DND-41 (cell line): ENCODE measurements around the gene DDB1.
"Not testable (repeated sequence)": the region's sequence is repeated elsewhere in the genome, so short reads cannot be mapped to it uniquely, and the experiment has no call there.

Source experiments
- ATAC-seq: fragments of 200-7000 bp; cut with Tn5 transposase; 3 replicates; pipeline ENCODE4 v1.9.1; 2021; ENCODE audit warnings: low read depth; ENCODE audit not compliant: insufficient read depth
- DNase-seq: peaks from one replicate; pipeline ENCODE4 v3.0.0-alpha.2; 2020
- H2AFZ ChIP-seq: 2 replicates; pipeline ENCODE4 v1.6.0; 2012; ENCODE audit warnings: low read depth, low read length
- H3K27ac ChIP-seq: 2 replicates; pipeline ENCODE4 v1.5.1; 2012; ENCODE audit warnings: low read length, inconsistent platforms
- H3K27me3 ChIP-seq: fragments of 200-600 bp; sonication (generic); 2 replicates; pipeline ENCODE4 v1.6.0; 2012; ENCODE audit warnings: low read length, mild to moderate bottlenecking, inconsistent platforms; ENCODE audit not compliant: insufficient read depth, poor library complexity
- H3K36me3 ChIP-seq: 2 replicates; pipeline ENCODE4 v1.5.1; 2012; ENCODE audit warnings: low read length, inconsistent platforms; ENCODE audit not compliant: insufficient read depth
- H3K4me1 ChIP-seq: 2 replicates; pipeline ENCODE4 v1.5.1; 2012; ENCODE audit warnings: mild to moderate bottlenecking, low read length; ENCODE audit not compliant: insufficient read depth
- H3K4me2 ChIP-seq: 2 replicates; pipeline ENCODE4 v1.6.0; 2012; ENCODE audit warnings: mild to moderate bottlenecking, moderate library complexity, low read length, inconsistent platforms; ENCODE audit not compliant: insufficient read depth
- H3K4me3 ChIP-seq, 2 experiments: fragments of 200-600 bp in 1 of 2; shearing (Covaris generic) in 1 of 2; 2 replicates each; pipeline ENCODE4 v1.5.1; 2012 to 2016; ENCODE audit warnings: inconsistent platforms in 2 of 2, low read length in 2 of 2, mild to moderate bottlenecking in 2 of 2, low read depth in 1 of 2, moderate library complexity in 1 of 2
- H3K79me2 ChIP-seq: 2 replicates; pipeline ENCODE4 v1.6.0; 2012; ENCODE audit warnings: low read length, inconsistent platforms; ENCODE audit not compliant: insufficient read depth
- H3K9ac ChIP-seq: 2 replicates; pipeline ENCODE4 v1.6.0; 2012; ENCODE audit warnings: low read depth, mild to moderate bottlenecking, inconsistent platforms, low read length, moderate library complexity
- H3K9me3 ChIP-seq: 2 replicates; pipeline ENCODE4 v1.5.1; 2012; ENCODE audit warnings: low read length, moderate library complexity, mild to moderate bottlenecking, inconsistent platforms; ENCODE audit not compliant: insufficient read depth, severe bottlenecking
- H4K20me1 ChIP-seq: 2 replicates; pipeline ENCODE4 v1.6.0; 2012; ENCODE audit warnings: low read length; ENCODE audit not compliant: insufficient read depth
- EZH2 ChIP-seq: IDR thresholded peaks from 3 replicates; pipeline ENCODE4 v1.6.1; 2012; ENCODE audit warnings: borderline replicate concordance, low read depth, mild to moderate bottlenecking, moderate library complexity, low read length, inconsistent platforms; ENCODE audit not compliant: severe bottlenecking
- TF ChIP-seq, protein P1 (sequence below): IDR thresholded peaks from 2 replicates; pipeline ENCODE4 v1.5.1; 2012; ENCODE audit warnings: borderline replicate concordance, low read length, moderate library complexity, mild to moderate bottlenecking; ENCODE audit not compliant: poor library complexity, severe bottlenecking; ENCODE audit errors: extremely low read depth

DDB1 gene

DNA sequence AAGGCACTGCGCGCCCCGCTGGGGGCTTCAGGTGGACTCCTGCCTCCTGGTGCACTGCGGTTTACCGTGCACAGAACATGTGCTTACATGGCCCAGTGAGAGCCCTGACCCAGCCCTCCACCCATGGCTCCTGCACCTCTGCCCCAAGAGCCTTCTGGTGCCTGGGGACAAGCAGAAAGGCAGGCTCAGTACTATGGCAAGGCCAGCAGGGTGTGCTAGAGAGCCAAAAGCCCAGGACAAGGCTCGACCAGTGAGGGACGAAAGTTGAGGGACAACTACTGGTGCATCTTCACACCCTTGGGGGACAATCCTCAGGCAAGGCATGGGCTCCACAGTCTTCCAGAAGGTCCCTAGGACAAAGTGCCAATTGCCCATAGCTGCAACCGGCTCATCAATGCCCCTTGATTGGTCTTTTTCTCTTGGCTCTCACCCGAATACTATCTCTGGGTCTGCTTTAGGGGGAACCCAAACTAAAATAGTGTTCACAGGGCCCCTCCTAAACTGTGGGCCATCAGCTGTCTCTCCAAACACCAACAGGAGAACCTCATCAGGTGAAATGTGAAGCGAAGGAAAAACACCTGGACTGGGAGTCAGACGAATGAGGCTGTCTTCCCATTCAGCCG is 78.4 kb downstream of the DDB1 start:
- no peak overlapping the region for H3K4me3 ChIP-seq
- no peak overlapping the region for H3K4me2 ChIP-seq
- no peaks in the 10 kb centered on the region for H4K20me1 ChIP-seq
- TF ChIP-seq EZH2 = no peak
- TF ChIP-seq, protein P1, sequence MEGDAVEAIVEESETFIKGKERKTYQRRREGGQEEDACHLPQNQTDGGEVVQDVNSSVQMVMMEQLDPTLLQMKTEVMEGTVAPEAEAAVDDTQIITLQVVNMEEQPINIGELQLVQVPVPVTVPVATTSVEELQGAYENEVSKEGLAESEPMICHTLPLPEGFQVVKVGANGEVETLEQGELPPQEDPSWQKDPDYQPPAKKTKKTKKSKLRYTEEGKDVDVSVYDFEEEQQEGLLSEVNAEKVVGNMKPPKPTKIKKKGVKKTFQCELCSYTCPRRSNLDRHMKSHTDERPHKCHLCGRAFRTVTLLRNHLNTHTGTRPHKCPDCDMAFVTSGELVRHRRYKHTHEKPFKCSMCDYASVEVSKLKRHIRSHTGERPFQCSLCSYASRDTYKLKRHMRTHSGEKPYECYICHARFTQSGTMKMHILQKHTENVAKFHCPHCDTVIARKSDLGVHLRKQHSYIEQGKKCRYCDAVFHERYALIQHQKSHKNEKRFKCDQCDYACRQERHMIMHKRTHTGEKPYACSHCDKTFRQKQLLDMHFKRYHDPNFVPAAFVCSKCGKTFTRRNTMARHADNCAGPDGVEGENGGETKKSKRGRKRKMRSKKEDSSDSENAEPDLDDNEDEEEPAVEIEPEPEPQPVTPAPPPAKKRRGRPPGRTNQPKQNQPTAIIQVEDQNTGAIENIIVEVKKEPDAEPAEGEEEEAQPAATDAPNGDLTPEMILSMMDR = peak; percentile 90
- DNase-seq (peak; percentile 63), ATAC-seq (peak; percentile 96)
- no peaks in the 10 kb centered on the region for H3K27me3 ChIP-seq
- no peaks in the 10 kb centered on the region for H3K79me2 ChIP-seq
- H2AFZ ChIP-seq = no peak overlapping the region
- no peak overlapping the region for H3K9ac ChIP-seq
- H3K27ac ChIP-seq = no peak overlapping the region
- H3K36me3 ChIP-seq = no peaks in the 10 kb centered on the region
- H3K9me3 ChIP-seq = no peaks in the 10 kb centered on the region
- H3K4me1 ChIP-seq = no peaks in the 10 kb centered on the region

DNA sequence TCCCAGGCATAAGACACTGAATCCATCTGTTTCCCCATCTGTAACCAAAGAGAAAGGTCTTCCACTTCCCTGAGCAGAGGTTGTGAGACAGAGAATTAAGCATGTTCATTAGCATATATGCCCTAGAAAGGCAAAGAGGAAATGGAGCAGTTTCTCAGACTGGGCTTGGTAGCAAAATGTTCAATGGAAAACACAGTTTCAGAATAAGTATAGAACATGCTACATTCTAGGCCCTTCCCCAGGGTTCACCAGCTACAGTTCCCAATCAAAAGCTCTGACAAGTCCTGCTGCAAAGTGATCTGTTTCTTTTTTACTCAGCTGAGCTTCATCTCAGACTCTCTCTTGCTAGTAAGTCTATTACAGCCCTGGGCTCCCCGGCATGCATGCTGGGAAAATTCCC is 80.6 kb downstream of the DDB1 start:
- not testable (repeated sequence) for H2AFZ ChIP-seq, H3K4me3 ChIP-seq, H3K27ac ChIP-seq, H3K36me3 ChIP-seq, H4K20me1 ChIP-seq, H3K9ac ChIP-seq, H3K9me3 ChIP-seq, H3K79me2 ChIP-seq, ATAC-seq, H3K4me1 ChIP-seq, DNase-seq, H3K27me3 ChIP-seq, H3K4me2 ChIP-seq

DNA sequence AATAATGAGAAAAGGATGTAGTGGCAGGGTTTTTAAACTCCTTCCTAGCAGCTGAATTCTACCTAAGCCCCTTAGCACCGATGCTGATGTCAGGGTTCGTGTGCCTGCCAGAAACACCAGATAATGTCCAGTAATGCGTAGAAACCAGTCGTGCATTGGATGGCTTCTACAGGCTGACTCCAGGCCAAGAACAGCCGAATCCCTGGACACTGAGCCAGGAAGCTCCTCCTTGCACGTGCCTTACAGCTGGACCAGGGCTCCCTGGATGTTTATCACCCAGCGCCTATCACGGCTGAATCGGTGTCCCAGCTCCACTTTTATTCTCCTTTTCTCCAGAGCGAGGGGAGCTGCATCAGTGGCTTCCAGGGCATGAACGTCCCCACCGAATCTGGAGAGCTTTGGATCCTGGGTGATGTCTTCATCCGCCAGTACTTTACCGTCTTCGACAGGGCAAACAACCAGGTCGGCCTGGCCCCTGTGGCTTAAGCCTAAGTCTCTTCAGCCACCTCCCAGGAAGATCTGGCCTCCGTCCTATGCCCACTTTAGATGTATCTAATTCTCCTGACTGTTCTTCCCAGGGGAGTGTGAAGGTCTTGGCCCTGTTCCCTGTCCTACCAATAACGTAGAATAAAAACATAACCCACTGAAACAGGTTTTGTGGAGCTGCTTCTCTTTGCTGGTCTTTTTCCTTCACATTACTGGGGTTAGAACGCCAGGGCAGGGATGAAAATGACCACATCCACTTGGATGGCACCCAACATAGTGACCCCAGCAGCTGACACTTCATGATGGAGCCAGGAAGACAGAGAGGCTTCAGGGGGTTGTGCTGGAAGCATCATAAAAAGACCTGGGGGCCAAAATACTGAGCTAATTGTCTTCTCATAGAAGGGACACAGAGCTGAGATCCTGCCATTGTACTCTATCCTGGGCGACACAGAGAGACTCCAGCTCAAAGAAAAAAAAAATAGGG is 81.8 kb downstream of the DDB1 start:
- H3K4me2 ChIP-seq, H3K27me3 ChIP-seq, H3K4me3 ChIP-seq, H3K36me3 ChIP-seq, H3K9ac ChIP-seq, H3K27ac ChIP-seq, H2AFZ ChIP-seq, H3K79me2 ChIP-seq, H3K9me3 ChIP-seq, ATAC-seq, DNase-seq, H4K20me1 ChIP-seq, H3K4me1 ChIP-seq: not testable (repeated sequence)
